ENCODE data around the gene ZNF221.
"Not testable (repeated sequence)": the region's sequence is repeated elsewhere in the genome, so short reads cannot be mapped to it uniquely, and the experiment has no call there.

- TF ChIP-seq POLR2A, CTCF (IDR thresholded peaks at IDR 0.05): not testable (repeated sequence)
Measured at GRCh38 chr19:43949803-43950202, 1.2 kb upstream of the ZNF221 start.
